Activated naive CD4-positive, alpha-beta T cell treated with anti-CD3 and anti-CD28 coated beads, Interleukin-2, amount 10 ng/mL, durations not matched to agents 7 days and 5 days (primary cell): ENCODE data around the gene DCC.
"Not testable (repeated sequence)": the region's sequence is repeated elsewhere in the genome, so short reads cannot be mapped to it uniquely, and the experiment has no call there.

Experiments
- CTCF ChIA-PET: fragments of 350-600 bp; sonication (Branson Sonifier 250); formaldehyde crosslinking; loops from one replicate; lab custom pipeline; 2021; ENCODE audit warnings: antibody characterized with exemption; lab: Charles Lee
- DNase-seq: peaks from one replicate; pipeline ENCODE4 v3.0.0-alpha.2; 2020
- H3K27ac Mint-ChIP-seq: one replicate; pipeline ENCODE4 v1.8.0; 2021; ENCODE audit warnings: mild to moderate bottlenecking, moderate library complexity, mixed read lengths
- H3K27me3 Mint-ChIP-seq: one replicate; pipeline ENCODE4 v1.8.0; 2021; ENCODE audit warnings: mild to moderate bottlenecking, mixed read lengths
- H3K36me3 Mint-ChIP-seq: one replicate; pipeline ENCODE4 v1.8.0; 2021; ENCODE audit warnings: mixed read lengths
- H3K4me1 Mint-ChIP-seq: one replicate; pipeline ENCODE4 v1.8.0; 2021; ENCODE audit warnings: mixed read lengths
- H3K4me3 Mint-ChIP-seq: one replicate; pipeline ENCODE4 v1.8.0; 2021; ENCODE audit warnings: mild to moderate bottlenecking, moderate library complexity, mixed read lengths
- H3K9me3 Mint-ChIP-seq: one replicate; pipeline ENCODE4 v1.8.0; 2021; ENCODE audit warnings: mixed read lengths

The DCC gene

DNA sequence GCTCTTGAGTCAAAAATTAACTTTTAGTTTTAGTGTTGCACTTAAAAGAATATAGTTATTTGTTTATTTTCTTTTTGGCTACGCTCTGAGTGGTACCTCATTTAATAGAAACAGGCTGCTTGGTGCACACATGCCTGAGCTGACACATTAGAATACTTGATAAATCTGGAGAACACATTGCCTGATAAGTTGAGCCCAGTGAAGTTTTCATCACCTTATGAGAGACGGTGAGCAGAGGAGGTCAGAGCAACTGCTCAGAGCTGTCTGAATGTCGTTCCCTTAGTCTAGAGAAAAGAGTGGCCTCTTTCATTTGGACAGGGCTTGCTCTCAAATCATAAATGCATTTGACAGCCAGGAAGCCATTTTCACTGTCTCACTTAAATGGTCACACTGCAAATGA lies 1168.5 kb downstream of the DCC start:
- no peaks in the 10 kb centered on the region for H3K27me3 Mint-ChIP-seq
- H3K4me1 Mint-ChIP-seq: no peaks in the 10 kb centered on the region
- no peaks in the 10 kb centered on the region for H3K9me3 Mint-ChIP-seq
- no peaks in the 10 kb centered on the region for H3K36me3 Mint-ChIP-seq
- CTCF ChIA-PET: no interaction called here
- no peak overlapping the region for H3K4me3 Mint-ChIP-seq
- H3K27ac Mint-ChIP-seq: no peak overlapping the region
- DNase-seq: no peak

DNA sequence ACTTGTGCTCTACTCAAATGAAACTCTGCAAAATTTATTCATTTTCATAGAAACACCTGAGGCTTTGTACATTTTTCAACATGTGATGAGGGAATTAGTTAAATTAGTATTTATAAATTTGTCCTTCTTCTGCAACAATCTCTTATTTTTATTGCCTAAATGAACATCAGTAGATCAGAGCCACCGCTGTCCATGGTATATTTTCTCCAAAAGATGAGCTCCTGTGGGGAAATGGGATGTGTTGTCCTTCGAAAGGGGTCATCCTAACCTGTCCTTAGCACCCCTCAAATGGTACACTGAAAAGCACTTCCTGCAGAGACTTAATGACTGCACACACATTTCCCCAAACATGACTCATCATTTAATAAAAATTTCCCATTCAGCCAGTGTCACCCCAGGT lies 1169.9 kb downstream of the DCC start:
- Mint-ChIP-seq H3K4me1 (no peaks in the 10 kb centered on the region), H3K4me3 (no peak overlapping the region), H3K36me3 (no peaks in the 10 kb centered on the region), H3K27ac (no peak overlapping the region), H3K9me3 (peaks cover 2% of the 10 kb centered on the region), H3K27me3 (no peaks in the 10 kb centered on the region)
- CTCF ChIA-PET: no interaction called here
- DNase-seq: no peak

DNA sequence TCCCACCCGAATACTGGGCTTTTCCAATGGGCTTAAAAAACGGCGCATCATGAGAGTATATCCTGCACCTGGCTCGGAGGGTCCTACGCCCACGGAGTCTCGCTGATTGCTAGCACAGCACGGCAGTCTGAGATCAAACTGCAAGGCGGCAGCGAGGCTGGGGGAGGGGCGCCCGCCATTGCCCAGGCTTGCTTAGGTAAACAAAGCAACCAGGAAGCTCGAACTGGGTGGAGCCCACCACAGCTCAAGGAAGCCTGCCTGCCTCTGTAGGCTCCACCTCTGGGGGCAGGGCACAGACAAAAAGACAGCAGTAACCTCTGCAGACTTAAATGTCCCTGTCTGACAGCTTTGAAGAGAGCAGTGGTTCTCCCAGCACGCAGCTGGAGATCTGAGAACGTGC lies 1171.7 kb downstream of the DCC start:
- DNase-seq, H3K9me3 Mint-ChIP-seq, H3K27ac Mint-ChIP-seq, H3K4me3 Mint-ChIP-seq, H3K4me1 Mint-ChIP-seq, H3K36me3 Mint-ChIP-seq, H3K27me3 Mint-ChIP-seq, CTCF ChIA-PET: not testable (repeated sequence)

DNA sequence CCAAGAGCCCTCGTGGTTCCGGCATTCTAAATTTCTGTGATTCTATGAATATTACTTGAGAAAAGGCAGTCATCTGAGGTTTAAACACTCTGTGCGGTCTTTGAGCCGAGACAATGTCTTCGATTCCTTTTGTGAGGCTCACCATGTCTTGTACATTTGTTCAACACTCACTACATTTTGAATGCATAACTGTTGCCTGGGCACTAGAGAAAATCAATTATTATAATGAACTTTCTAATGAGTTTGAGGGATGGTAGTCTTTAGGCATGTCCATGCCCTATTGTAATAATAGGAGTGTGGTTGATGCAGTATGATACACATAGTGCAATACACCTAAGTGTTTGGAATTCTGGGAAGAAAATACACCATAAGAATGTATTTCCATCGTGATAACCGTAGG lies 1181.1 kb downstream of the DCC start:
- H3K27ac Mint-ChIP-seq: no peak overlapping the region
- DNase-seq: no peak
- H3K4me1 Mint-ChIP-seq: no peaks in the 10 kb centered on the region
- H3K36me3 Mint-ChIP-seq: no peaks in the 10 kb centered on the region
- H3K9me3 Mint-ChIP-seq: peaks cover 2% of the 10 kb centered on the region
- CTCF ChIA-PET: no interaction called here
- no peaks in the 10 kb centered on the region for H3K27me3 Mint-ChIP-seq
- H3K4me3 Mint-ChIP-seq: no peak overlapping the region

DNA sequence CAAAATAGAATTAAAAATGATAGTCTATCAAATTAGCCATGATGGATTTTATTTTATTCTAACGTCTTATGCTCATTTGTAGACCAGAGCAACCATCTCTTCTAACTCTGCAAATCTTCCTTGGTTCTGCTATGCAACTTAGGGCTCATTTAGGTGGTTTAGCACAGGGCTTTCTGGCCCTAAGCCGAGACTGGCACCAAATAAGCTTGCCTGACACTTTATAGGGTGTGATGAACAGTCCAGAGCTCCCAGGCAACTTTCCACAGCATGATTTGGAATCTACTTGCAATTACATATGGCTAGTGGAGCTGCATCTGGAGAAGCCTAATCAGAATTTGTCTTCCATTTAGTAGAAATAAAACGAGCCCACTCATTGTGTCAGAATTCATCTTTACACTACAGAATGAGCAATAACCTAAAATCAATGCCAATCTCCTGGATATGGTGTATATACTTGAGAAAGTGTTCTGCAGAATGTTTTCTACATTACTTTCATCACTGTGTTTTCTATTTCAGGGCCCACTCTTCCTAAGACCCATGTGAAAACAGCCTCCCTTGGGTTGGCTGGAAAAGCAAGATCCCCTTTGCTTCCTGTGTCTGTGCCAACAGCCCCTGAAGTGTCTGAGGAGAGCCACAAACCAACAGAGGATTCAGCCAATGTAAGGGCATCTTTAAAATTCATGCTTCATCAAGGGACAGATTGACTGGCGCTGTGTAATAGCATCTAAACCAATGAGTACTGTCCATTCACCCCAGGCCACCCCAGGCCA lies 1186.3 kb downstream of the DCC start:
- Mint-ChIP-seq H3K9me3 (no peaks in the 10 kb centered on the region), H3K27ac (no peak overlapping the region), H3K4me3 (no peak overlapping the region), H3K27me3 (no peaks in the 10 kb centered on the region), H3K36me3 (no peaks in the 10 kb centered on the region), H3K4me1 (no peaks in the 10 kb centered on the region)
- no peak for DNase-seq
- CTCF ChIA-PET: no interaction called here

DNA sequence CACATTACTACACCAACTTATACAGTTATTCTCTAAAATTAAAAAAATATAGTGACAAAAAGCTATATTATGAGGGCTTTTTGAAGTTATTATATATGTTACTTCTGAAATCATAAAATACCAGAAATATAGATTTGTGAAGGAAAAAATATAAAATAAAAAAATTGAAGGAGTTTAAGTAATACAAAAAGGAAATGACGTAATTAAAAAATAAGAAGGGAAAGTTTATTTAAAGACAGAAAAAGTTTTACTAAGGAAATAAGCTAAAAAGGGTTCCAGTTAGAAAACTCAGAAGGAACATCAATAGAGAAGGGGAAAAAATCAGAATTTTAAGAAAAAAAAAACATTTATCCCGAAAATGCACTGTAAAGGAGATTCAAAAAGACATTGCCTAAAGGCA lies 1187.4 kb downstream of the DCC start:
- no peak for DNase-seq
- no peak overlapping the region for H3K27ac Mint-ChIP-seq
- no peaks in the 10 kb centered on the region for H3K9me3 Mint-ChIP-seq
- H3K36me3 Mint-ChIP-seq: no peaks in the 10 kb centered on the region
- H3K4me1 Mint-ChIP-seq: no peaks in the 10 kb centered on the region
- no peaks in the 10 kb centered on the region for H3K27me3 Mint-ChIP-seq
- H3K4me3 Mint-ChIP-seq: no peak overlapping the region
- CTCF ChIA-PET: no interaction called here

DNA sequence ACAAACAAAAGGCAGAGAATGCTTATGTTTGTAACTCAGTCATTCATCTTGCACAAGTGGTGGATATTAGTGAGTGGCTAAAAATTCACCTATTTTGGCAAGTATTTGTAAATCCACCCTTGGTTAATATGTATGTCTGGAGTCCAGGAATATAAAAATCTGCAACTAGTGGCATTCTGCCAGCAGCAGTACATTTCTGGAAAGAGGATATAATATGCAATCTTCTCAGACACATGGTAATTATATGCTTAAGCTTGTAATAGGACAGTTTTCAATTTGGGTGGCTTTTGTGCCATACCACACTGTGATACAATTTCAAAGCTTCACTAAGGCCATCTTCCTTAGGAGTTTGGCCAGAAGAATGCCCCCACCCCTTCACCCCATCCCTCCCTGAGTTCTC lies 1191.2 kb downstream of the DCC start:
- no peak for DNase-seq
- no peak overlapping the region for H3K27ac Mint-ChIP-seq
- no peaks in the 10 kb centered on the region for H3K27me3 Mint-ChIP-seq
- H3K4me1 Mint-ChIP-seq: no peaks in the 10 kb centered on the region
- H3K36me3 Mint-ChIP-seq: no peaks in the 10 kb centered on the region
- H3K9me3 Mint-ChIP-seq: peaks cover 1% of the 10 kb centered on the region
- CTCF ChIA-PET: no interaction called here
- no peak overlapping the region for H3K4me3 Mint-ChIP-seq

DNA sequence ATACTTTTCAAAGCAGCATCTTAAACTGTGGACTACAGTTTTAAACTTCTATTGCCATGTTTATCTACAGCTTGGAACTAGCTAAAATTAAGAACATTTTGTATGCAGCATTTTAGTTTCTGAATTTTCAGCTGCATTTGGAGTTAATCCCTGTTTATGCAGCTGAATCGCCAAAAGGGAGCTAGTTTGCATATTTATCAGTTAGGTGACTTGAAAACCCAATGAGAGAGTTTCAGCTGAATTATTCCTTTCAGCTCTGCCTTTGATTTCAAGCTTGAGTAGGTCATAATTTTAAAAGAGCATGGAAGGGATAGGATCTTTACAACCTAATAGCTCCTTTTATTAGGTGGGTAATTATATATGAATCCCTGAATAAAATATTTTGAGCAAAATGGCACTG lies 1191.9 kb downstream of the DCC start:
- H3K36me3 Mint-ChIP-seq: no peaks in the 10 kb centered on the region
- H3K4me1 Mint-ChIP-seq: no peaks in the 10 kb centered on the region
- no peak overlapping the region for H3K4me3 Mint-ChIP-seq
- CTCF ChIA-PET: no interaction called here
- H3K9me3 Mint-ChIP-seq: peaks cover 1% of the 10 kb centered on the region
- no peak for DNase-seq
- no peak overlapping the region for H3K27ac Mint-ChIP-seq
- no peaks in the 10 kb centered on the region for H3K27me3 Mint-ChIP-seq

DNA sequence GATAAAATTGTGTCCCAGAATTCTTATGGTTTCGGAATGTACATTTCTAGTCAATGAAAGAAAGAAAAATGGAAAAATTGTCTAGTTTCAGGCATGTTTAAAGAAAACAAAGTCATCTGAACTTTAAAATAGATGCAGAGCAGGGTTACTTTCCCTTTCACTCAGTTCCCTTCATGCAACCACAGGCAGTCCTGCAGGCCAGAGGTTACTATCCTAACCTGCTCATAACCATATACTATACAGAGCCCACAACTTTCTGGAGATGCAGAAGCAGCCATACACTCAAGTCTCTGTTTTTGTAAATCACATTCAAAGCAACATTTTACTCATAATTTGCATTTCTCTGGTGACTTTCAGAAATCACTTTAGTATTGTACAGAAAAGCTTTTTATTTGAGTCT lies 1194.2 kb downstream of the DCC start:
- CTCF ChIA-PET: no interaction called here
- H3K36me3 Mint-ChIP-seq: no peaks in the 10 kb centered on the region
- H3K9me3 Mint-ChIP-seq: peaks cover 1% of the 10 kb centered on the region

DNA sequence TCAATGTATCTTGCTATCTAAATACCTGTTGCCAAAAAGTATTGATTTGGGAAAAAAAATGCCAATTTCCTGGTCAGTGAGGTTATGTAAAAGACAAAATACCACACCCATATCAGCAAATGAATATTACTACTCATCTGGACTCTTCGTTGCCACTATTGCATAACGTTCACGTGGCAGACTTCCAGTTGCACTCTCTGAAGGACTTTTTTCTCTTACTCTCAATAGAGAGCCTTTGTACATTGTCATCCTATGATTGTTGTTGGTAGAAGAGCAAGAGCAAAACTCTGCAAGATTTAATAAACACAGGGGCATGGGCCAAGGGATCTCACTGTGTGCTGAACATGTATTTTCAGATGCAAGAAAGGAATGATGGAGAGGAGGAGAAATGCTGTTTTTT lies 1194.7 kb downstream of the DCC start:
- H3K9me3 Mint-ChIP-seq: peaks cover 1% of the 10 kb centered on the region
- DNase-seq: no peak
- CTCF ChIA-PET: no interaction called here
- H3K4me3 Mint-ChIP-seq: no peak overlapping the region
- no peak overlapping the region for H3K27ac Mint-ChIP-seq
- H3K27me3 Mint-ChIP-seq: no peaks in the 10 kb centered on the region
- H3K4me1 Mint-ChIP-seq: no peaks in the 10 kb centered on the region
- H3K36me3 Mint-ChIP-seq: no peaks in the 10 kb centered on the region

More for the DNA sequence above, 1194.2 kb downstream of the DCC start:
- Mint-ChIP-seq H3K4me1 (no peaks in the 10 kb centered on the region), H3K4me3 (no peak overlapping the region), H3K27me3 (no peaks in the 10 kb centered on the region), H3K27ac (no peak overlapping the region)
- no peak for DNase-seq

DNA sequence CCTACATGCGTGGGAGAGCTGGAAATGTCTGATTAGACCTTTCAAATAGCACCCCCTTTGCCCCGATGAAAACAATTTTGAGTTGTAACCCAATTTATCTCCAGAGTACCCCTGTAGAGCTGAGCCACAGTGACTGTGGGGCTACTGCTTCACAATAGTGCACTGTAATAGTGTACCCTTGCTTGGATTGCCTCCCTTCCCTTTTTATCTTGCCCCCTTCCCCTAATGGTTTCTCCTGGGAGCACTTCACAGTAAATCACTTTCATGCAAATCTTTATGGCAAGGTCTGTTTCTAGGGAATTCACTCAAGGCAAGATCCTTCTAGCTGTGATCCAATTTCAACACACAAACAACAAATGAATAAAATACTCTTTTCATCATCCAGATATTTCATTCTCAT lies 1196.9 kb downstream of the DCC start:
- Mint-ChIP-seq H3K27me3 (no peaks in the 10 kb centered on the region), H3K4me1 (no peaks in the 10 kb centered on the region), H3K4me3 (no peak overlapping the region), H3K27ac (no peak overlapping the region), H3K36me3 (no peaks in the 10 kb centered on the region), H3K9me3 (peaks cover 1% of the 10 kb centered on the region)
- CTCF ChIA-PET: no interaction called here
- DNase-seq: no peak

DNA sequence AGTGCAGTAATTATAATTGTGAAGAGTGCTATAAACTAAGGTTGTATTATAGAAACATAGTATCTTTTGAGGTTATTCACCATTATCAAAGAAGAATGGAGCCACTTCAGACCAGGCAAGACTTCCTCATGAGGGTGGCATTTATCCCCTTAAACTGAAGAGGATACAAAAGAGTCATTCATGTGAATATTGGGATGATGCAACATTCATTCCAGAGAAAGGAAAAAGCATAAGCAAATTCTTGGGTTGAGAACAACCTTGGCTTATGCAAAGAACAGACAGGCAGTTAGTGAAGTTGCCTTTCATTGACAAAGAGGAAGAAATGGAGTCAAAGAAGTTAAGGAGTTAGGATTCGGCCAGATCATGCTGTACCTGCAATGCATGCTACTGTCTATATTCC lies 1201.9 kb downstream of the DCC start:
- no peaks in the 10 kb centered on the region for H3K4me1 Mint-ChIP-seq
- H3K27me3 Mint-ChIP-seq: no peaks in the 10 kb centered on the region
- H3K4me3 Mint-ChIP-seq: no peak overlapping the region
- no peak overlapping the region for H3K27ac Mint-ChIP-seq
- no peaks in the 10 kb centered on the region for H3K36me3 Mint-ChIP-seq
- CTCF ChIA-PET: no interaction called here
- DNase-seq: no peak
- H3K9me3 Mint-ChIP-seq: peaks cover 2% of the 10 kb centered on the region

DNA sequence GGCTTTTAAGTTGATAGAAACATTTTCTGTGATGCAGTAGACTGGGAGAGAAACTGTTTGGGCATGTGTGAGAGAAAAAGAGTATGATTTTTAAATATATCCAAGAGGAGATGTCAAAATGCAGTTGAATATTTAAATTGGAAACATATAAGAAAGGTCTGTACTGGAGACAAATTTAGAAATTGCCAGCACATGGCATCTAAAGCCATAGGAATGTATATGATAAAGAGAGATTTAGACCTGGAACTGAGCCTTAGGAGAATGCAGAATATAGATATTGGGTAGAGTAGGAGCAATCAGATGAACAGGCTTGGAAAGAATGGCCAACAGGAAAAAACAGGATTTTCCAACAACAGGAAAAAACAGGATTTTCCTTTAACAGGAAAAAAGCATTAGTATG lies 1203.7 kb downstream of the DCC start:
- no peaks in the 10 kb centered on the region for H3K36me3 Mint-ChIP-seq
- DNase-seq: no peak
- CTCF ChIA-PET: no interaction called here

DNA sequence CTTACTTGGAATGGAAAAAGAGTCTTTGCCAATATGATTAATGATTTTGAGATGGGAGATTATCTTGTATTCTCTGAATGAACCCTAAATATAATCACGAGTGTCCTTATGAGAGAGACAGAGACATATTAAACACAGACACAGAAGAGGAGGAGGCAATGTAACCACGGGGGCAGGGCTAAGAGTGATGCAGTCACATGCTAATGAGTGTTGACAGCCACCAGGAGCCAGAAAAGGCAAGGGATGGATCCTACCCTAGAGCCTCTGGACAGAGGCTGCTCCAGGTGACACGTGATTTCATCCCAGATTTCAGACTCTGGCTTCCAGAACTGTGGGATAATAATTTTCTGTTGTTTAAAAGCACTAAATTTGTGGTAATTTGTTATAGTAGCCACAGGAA lies 1204.9 kb downstream of the DCC start:
- H3K27me3 Mint-ChIP-seq: no peaks in the 10 kb centered on the region
- H3K9me3 Mint-ChIP-seq: peaks cover 2% of the 10 kb centered on the region
- H3K36me3 Mint-ChIP-seq: no peaks in the 10 kb centered on the region
- no peak for DNase-seq
- no peak overlapping the region for H3K27ac Mint-ChIP-seq
- no peak overlapping the region for H3K4me3 Mint-ChIP-seq
- CTCF ChIA-PET: no interaction called here
- H3K4me1 Mint-ChIP-seq: no peaks in the 10 kb centered on the region

More for the DNA sequence above, 1203.7 kb downstream of the DCC start:
- H3K4me3 Mint-ChIP-seq: no peak overlapping the region
- H3K27me3 Mint-ChIP-seq: no peaks in the 10 kb centered on the region
- no peaks in the 10 kb centered on the region for H3K4me1 Mint-ChIP-seq
- H3K9me3 Mint-ChIP-seq: peaks cover 2% of the 10 kb centered on the region
- H3K27ac Mint-ChIP-seq: no peak overlapping the region

DNA sequence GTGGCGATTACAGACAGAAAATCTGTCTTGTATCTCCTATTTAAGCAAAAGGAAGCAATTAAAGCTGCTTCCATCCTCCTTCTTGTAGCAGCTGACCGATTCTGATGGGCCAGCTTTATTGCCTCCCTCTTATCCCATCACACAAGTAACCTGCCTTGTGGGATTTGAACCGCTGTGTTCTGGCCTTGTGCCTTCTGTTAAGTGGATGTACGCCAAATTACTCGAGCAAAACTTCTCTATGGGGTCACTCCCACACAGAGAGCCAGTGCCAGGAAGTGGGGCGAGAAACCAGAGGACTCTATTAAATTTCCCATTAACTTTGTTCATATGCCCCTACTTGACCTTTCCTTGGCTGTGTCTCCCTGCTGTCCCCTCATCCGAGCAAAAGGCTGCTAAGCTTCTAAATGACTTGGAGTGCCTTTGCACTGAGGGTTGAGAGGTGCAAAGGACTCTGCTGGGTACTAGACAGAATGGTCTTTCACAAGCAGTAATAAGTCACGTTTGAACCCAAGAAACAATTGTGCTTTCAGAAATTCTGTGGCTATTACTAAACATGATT lies 1212.0 kb downstream of the DCC start:
- H3K9me3 Mint-ChIP-seq: peaks cover 2% of the 10 kb centered on the region
- H3K36me3 Mint-ChIP-seq: no peaks in the 10 kb centered on the region
- no peaks in the 10 kb centered on the region for H3K4me1 Mint-ChIP-seq
- no peak for DNase-seq
- no peaks in the 10 kb centered on the region for H3K27me3 Mint-ChIP-seq
- no peak overlapping the region for H3K4me3 Mint-ChIP-seq
- CTCF ChIA-PET: no interaction called here
- no peak overlapping the region for H3K27ac Mint-ChIP-seq
